Ishikawa (cell line): Measurements from ENCODE around the gene C1QTNF9B.

ENCODE experiments used
- CEBPB ChIP-seq: IDR thresholded peaks from 2 replicates; pipeline ENCODE4 v1.6.1; 2012
- CREB1 ChIP-seq: IDR thresholded peaks from 2 replicates; pipeline ENCODE4 v1.6.1; 2012; ENCODE audit warnings: low read depth
- EGR1 ChIP-seq: IDR thresholded peaks from 2 replicates; pipeline ENCODE4 v1.6.1; 2012
- EP300 ChIP-seq: IDR thresholded peaks from 2 replicates; pipeline ENCODE4 v1.6.1; 2012; ENCODE audit warnings: borderline replicate concordance
- FOXM1 ChIP-seq: IDR thresholded peaks from 2 replicates; pipeline ENCODE4 v1.6.1; 2012; ENCODE audit warnings: low read depth, borderline replicate concordance
- NFIC ChIP-seq: IDR thresholded peaks from 2 replicates; pipeline ENCODE4 v1.6.1; 2012
- RAD21 ChIP-seq: IDR thresholded peaks from 2 replicates; pipeline ENCODE4 v1.6.1; 2012; ENCODE audit warnings: low read depth
- TAF1 ChIP-seq: IDR thresholded peaks from 2 replicates; pipeline ENCODE4 v1.6.1; 2012; ENCODE audit warnings: low read depth, mild to moderate bottlenecking
- TCF12 ChIP-seq: IDR thresholded peaks from 2 replicates; pipeline ENCODE4 v1.6.1; 2012; ENCODE audit warnings: low read depth
- TEAD4 ChIP-seq: IDR thresholded peaks from 2 replicates; pipeline ENCODE4 v1.6.1; 2012
- YY1 ChIP-seq: IDR thresholded peaks from 2 replicates; pipeline ENCODE4 v1.6.1; 2012; ENCODE audit warnings: low read depth
- ZBTB7A ChIP-seq: IDR thresholded peaks from 2 replicates; pipeline ENCODE4 v1.6.1; 2012; ENCODE audit warnings: low read depth
- TF ChIP-seq, protein P1 (sequence below): IDR thresholded peaks from 2 replicates; pipeline ENCODE4 v1.6.1; 2012
- TF ChIP-seq, protein P2 (sequence below): IDR thresholded peaks from 2 replicates; pipeline ENCODE4 v1.6.1; 2012; ENCODE audit warnings: low read depth, mild to moderate bottlenecking
- TF ChIP-seq, protein P3 (sequence below): IDR thresholded peaks from 2 replicates; pipeline ENCODE4 v1.6.1; 2012

C1QTNF9B gene

DNA sequence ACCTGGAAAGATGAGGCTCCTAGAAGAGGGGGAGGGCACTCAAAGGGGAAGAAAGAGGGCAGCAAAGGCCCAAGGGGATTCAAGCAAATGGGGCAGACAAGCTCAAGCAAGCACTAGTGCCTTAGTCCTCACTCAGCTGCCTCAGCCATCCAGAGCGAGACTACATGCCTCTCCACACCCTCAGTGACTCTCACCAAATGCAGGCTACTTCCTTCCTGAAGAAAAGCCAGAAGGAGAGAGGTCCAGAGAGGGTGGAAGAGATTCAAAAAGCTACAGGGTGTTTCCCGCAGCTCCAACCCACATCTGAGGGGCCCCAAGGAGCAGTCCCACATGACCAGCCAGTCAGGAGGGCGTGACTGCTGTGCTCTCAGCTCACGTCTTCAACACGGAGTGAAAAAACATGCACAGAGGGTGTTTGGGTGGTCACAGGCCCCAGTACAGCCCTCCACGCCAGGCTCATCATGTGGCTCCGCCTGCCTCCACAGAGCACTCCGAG lies 48.6 kb downstream of the C1QTNF9B start:
- TF ChIP-seq YY1 (no peak), EGR1 (no peak), EP300 (no peak), TAF1 (no peak), TEAD4 (no peak), FOXM1 (no peak), CREB1 (no peak), CEBPB (no peak), NFIC (no peak), TCF12 (no peak), RAD21 (no peak)
- TF ChIP-seq, protein P1, sequence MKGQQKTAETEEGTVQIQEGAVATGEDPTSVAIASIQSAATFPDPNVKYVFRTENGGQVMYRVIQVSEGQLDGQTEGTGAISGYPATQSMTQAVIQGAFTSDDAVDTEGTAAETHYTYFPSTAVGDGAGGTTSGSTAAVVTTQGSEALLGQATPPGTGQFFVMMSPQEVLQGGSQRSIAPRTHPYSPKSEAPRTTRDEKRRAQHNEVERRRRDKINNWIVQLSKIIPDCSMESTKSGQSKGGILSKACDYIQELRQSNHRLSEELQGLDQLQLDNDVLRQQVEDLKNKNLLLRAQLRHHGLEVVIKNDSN = no peak
- TF ChIP-seq, protein P2, sequence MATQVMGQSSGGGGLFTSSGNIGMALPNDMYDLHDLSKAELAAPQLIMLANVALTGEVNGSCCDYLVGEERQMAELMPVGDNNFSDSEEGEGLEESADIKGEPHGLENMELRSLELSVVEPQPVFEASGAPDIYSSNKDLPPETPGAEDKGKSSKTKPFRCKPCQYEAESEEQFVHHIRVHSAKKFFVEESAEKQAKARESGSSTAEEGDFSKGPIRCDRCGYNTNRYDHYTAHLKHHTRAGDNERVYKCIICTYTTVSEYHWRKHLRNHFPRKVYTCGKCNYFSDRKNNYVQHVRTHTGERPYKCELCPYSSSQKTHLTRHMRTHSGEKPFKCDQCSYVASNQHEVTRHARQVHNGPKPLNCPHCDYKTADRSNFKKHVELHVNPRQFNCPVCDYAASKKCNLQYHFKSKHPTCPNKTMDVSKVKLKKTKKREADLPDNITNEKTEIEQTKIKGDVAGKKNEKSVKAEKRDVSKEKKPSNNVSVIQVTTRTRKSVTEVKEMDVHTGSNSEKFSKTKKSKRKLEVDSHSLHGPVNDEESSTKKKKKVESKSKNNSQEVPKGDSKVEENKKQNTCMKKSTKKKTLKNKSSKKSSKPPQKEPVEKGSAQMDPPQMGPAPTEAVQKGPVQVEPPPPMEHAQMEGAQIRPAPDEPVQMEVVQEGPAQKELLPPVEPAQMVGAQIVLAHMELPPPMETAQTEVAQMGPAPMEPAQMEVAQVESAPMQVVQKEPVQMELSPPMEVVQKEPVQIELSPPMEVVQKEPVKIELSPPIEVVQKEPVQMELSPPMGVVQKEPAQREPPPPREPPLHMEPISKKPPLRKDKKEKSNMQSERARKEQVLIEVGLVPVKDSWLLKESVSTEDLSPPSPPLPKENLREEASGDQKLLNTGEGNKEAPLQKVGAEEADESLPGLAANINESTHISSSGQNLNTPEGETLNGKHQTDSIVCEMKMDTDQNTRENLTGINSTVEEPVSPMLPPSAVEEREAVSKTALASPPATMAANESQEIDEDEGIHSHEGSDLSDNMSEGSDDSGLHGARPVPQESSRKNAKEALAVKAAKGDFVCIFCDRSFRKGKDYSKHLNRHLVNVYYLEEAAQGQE = no peak
- TF ChIP-seq, protein P3, sequence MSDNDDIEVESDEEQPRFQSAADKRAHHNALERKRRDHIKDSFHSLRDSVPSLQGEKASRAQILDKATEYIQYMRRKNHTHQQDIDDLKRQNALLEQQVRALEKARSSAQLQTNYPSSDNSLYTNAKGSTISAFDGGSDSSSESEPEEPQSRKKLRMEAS = no peak

DNA sequence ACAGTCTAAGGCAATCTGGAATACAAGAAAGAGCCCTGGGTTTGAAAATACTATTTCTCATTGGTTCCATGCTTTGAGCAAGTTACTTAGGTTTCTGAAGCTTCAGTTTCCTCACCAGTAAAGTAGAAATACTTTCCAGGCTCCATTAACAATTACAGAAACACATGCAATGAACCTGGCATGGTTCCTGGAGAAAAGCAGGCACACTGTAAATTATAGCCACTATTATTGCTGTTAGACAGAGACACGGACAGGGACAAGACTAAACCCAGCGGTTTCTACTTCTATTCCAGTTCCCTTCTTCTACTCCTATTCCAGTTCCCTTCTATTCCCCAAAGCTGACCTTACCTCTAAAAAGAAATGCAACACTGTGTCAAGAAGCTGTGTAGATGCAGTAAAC lies 49.3 kb downstream of the C1QTNF9B start:
- TF ChIP-seq NFIC (0 out of 2 replicates have a peak, but pooled peaks have one; percentile 9), RAD21 (no peak)

DNA sequence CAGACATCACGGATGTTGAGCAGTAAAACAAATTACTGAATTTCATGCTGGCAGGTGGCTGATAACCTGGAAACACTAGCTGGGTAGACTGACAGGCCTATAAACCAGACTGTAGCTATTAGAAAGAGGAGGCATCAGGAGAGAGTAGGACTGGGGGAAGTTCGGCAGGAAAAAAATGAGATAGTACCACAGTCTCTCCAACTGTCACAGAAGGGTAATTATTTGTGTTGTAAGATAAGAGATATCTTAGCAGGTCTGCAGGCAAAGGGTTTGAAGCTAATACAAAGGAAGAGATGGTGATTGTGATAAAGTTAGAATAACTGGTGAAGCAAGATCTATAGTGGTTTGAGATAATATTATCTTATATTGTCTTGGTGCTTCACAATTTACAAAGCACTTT lies 49.8 kb downstream of the C1QTNF9B start:
- TF ChIP-seq TAF1 = no peak
- TF ChIP-seq TCF12 = no peak
- TF ChIP-seq TEAD4 = no peak
- TF ChIP-seq RAD21 = no peak

DNA sequence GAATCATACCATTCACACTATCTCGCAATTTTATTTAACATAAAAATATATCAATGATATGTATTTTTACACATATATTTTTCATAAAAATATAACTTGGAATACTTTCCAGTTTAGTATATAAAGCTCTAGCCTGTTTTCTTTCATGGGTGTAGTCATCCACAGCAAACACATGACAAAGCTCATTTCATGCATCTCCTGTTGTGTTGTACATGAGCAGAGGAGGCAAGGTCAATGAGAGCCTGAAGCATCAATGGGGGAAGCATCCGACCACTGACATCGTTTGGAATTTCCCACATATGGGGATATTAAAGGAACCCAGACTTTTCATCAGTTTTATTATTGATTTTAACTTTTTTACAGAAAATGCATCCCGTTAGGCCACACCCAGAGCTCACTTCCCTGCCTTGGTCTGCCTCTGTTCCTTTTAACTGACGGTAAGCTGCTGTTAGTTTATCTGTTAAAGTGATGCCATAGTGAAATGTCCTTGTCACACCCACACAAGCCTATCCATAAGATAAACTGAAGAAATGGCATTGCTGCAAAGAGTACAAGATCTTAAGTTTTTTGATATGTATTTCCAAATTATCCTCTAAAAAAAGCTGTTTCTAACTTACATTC lies 52.1 kb downstream of the C1QTNF9B start:
- TF ChIP-seq RAD21 = no peak
- TF ChIP-seq, protein P2 = no peak
- no peak for TF ChIP-seq NFIC
- TF ChIP-seq EP300 = no peak
- no peak for TF ChIP-seq ZBTB7A
- TF ChIP-seq FOXM1 = no peak
- TF ChIP-seq, protein P3 = no peak
- TF ChIP-seq YY1 = no peak
- TF ChIP-seq CREB1 = no peak
- no peak for TF ChIP-seq TCF12

DNA sequence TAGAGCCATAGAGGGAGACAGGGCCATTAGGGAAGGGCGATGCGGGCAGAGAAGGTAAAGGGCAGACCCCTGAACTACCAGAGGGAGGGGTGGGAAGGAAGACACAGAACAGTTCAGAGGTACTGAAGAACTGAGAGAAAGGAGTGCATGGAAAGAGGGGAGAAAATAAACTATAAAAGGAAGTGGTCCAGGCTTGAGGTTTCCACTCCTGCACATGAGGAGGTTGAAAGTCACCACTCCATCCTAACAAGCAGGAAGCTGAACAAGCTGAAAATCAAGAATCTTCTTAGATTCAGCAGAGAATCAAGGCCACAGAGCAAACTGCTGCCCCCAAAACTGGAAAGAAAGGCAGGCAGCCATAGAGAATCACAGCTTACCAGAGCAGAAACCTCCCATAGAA lies 53.2 kb downstream of the C1QTNF9B start:
- TF ChIP-seq EGR1 (no peak), CREB1 (no peak), TAF1 (no peak), RAD21 (no peak), YY1 (no peak), ZBTB7A (no peak), TEAD4 (no peak)
- TF ChIP-seq, protein P3 = no peak

DNA sequence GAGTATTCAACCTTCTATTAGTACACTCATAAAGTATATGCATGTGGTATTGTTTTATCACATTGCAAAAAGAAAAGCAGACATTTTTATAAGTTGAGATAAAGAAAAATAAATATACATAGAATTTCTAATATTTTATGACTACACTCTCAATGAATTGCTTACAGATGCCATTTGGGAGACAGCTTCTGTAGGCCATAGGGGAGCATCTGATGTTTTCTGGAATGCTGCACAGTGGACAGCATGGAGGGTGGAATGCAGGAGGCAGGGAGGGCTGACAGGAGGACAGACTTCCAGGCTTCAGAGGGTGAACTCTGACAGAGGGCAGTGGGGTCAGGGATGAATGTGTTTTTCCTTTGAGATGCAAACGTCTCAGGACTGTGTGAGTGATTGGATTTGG lies 53.9 kb downstream of the C1QTNF9B start:
- TF ChIP-seq RAD21 (no peak), NFIC (no peak), TCF12 (no peak), EGR1 (no peak), TAF1 (no peak), TEAD4 (no peak), CREB1 (no peak), ZBTB7A (no peak), YY1 (no peak), FOXM1 (no peak), EP300 (no peak), CEBPB (no peak)
- TF ChIP-seq, protein P1 = no peak
- TF ChIP-seq, protein P3 = no peak
- TF ChIP-seq, protein P2 = no peak
